ENCODE results near the gene KCNJ15. TPM values are rescaled to one million over a fixed set of nuclear protein-coding genes. Genes with fewer than 3 reads are reported as not detected.

The KCNJ15 gene
- total and polyA plus RNA-seq, 2 of the 8 experiments (the other 6 are each of a cell fraction or from before 2014, with no cell fraction given) = under 0.01 TPM; not detected in 1

DNA sequence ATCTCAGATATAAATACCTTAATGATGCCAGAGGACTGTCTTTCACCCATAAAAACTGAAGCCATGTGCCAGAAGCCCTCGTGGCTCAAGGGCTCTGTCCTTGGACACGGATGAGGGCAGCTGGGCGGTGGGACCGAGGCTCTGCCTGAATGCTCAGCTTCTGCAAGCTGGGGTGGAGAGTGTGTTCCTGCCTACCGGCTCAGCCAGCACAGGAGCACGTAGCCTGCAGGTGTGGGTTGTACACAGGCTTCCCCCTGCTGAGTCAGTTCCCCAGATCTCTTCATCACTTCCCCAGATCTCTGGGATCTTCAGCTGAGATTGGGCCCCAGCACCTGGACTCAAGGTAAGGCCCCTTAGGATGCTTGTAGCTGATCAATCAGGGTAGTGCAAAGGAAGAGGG is 15.4 kb downstream of the KCNJ15 start:
- H3K23ac ChIP-seq (ENCODE audit: insufficient read length) = no peak overlapping the region
- FAIRE-seq (no peak), DNase-seq (ENCODE audit: low read depth in 1 of 2, low spot score in 2 of 2) (no peak)
- no peaks in the 10 kb centered on the region for H3K27me3 ChIP-seq (replicated peaks in 1 of 4; ENCODE audit: control insufficient read depth in 3 of 4, extremely low read depth in 1 of 4, insufficient read depth in 3 of 4, low read length in 3 of 4)
- peaks cover 0 to 3% (median 0%) of the 10 kb centered on the region in 4 experiments; a peak in 1 of 7 replicates for H3K4me1 ChIP-seq (replicated peaks in 1 of 4; ENCODE audit: control insufficient read depth in 3 of 4, insufficient read depth in 4 of 4, low read length in 3 of 4)
- ChIA-PET CTCF (ENCODE audit: partially characterized antibody) (no interaction called here), POLR2A (ENCODE audit: partially characterized antibody) (no interaction called here)
- no peak overlapping the region for H3K9ac ChIP-seq (replicated peaks in 1 of 4; ENCODE audit: extremely low read depth in 1 of 4, low read depth in 3 of 4, low read length in 3 of 4)
- no peak overlapping the region for H2BK20ac ChIP-seq (ENCODE audit: low read length)
- WGBS, 2 experiments (ENCODE audit: extremely low coverage in 1 of 2, insufficient coverage in 1 of 2, insufficient read length in 1 of 2, insufficient replicate concordance in 2 of 2, low coverage in 1 of 2, low lambda C conversion rate in 2 of 2, missing lambda C conversion rate in 1 of 2) = 81% methylated on average over 6 of the region's 6 CpGs; no CpG with 5 or more reads in 1 of the 2 experiments
- no peak overlapping the region for H2AFZ ChIP-seq (ENCODE audit: low read length)
- no peak overlapping the region for H4K91ac ChIP-seq (replicated peaks; ENCODE audit: insufficient read length, low read length)
- no peak overlapping the region for H3K18ac ChIP-seq (ENCODE audit: extremely low read depth, low read length)
- no peak overlapping the region for H3K4ac ChIP-seq (replicated peaks; ENCODE audit: insufficient read length, low read depth, low read length)
- H3K27ac ChIP-seq (ENCODE audit: low read depth, low read length) = no peak overlapping the region
- no peak overlapping the region for H4K5ac ChIP-seq (ENCODE audit: insufficient read length, low read depth, low read length)
- no peak overlapping the region for H3K14ac ChIP-seq (ENCODE audit: insufficient read length)
- no peak overlapping the region for H2AK5ac ChIP-seq (ENCODE audit: low read depth, low read length)
- no peak overlapping the region for H2BK15ac ChIP-seq (ENCODE audit: low read length)
- no peak overlapping the region for H2BK5ac ChIP-seq (ENCODE audit: low read depth, low read length)
- H2BK12ac ChIP-seq (ENCODE audit: low read depth, low read length) = no peak overlapping the region
- H3K79me2 ChIP-seq (ENCODE audit: control insufficient read depth in 1 of 2, insufficient read depth in 2 of 2, low read length in 2 of 2) = no peaks in the 10 kb centered on the region
- H3K36me3 ChIP-seq (ENCODE audit: control insufficient read depth in 2 of 4, insufficient read depth in 4 of 4, low read length in 3 of 4) = no peaks in the 10 kb centered on the region
- H3K56ac ChIP-seq (replicated peaks; ENCODE audit: insufficient read length, low read depth, low read length) = no peak overlapping the region
- H3K4me3 ChIP-seq (ENCODE audit: extremely low read depth in 1 of 4, insufficient read depth in 2 of 4, low read depth in 3 of 4, low read length in 4 of 4) = no peak overlapping the region
- H4K8ac ChIP-seq (ENCODE audit: extremely low read depth, insufficient read depth, low read length) = peak overlapping the region; percentile 69; the same call in 1 of the 2 replicates
- H3K79me1 ChIP-seq (ENCODE audit: low read depth, low read length) = no peaks in the 10 kb centered on the region
- no peaks in the 10 kb centered on the region for H4K20me1 ChIP-seq (replicated peaks in 1 of 2; ENCODE audit: control insufficient read depth in 1 of 2, insufficient read depth in 2 of 2, low read length in 2 of 2)
- no peak overlapping the region for H3K4me2 ChIP-seq (ENCODE audit: insufficient read depth in 1 of 2, low read depth in 2 of 2, low read length in 2 of 2)
- no peak overlapping the region for H2BK120ac ChIP-seq (replicated peaks; ENCODE audit: low read depth, low read length)
- H3K9me3 ChIP-seq (ENCODE audit: insufficient read depth in 2 of 2, low read depth in 1 of 2, low read length in 1 of 2) = no peaks in the 10 kb centered on the region
- no peak for TF ChIP-seq CHD1 (IDR thresholded peaks at IDR 0.05; ENCODE audit: low read depth, low read length)
- no peak for TF ChIP-seq HDAC6 (IDR thresholded peaks at IDR 0.05; ENCODE audit: low read depth, low read length)
- TF ChIP-seq JUN (IDR thresholded peaks at IDR 0.05; ENCODE audit: low read depth, low read length) = no peak
- no peak for TF ChIP-seq EZH2 (IDR thresholded peaks at IDR 0.05; ENCODE audit: low read depth, low read length, severe bottlenecking)
- TF ChIP-seq BACH1 (IDR thresholded peaks at IDR 0.05; ENCODE audit: low read length) = no peak
- no peaks in the 10 kb centered on the region for H3K23me2 ChIP-seq (ENCODE audit: low read depth, low read length)

Data from H1 (cell line).